ENCODE data around the gene COX7A2. TPM values are rescaled to one million over a fixed set of nuclear protein-coding genes. Genes with fewer than 3 reads are reported as not detected.

COX7A2 gene
- total and polyA plus RNA-seq, 8 donors, result 76.5 to 214 (median 131) TPM

DNA sequence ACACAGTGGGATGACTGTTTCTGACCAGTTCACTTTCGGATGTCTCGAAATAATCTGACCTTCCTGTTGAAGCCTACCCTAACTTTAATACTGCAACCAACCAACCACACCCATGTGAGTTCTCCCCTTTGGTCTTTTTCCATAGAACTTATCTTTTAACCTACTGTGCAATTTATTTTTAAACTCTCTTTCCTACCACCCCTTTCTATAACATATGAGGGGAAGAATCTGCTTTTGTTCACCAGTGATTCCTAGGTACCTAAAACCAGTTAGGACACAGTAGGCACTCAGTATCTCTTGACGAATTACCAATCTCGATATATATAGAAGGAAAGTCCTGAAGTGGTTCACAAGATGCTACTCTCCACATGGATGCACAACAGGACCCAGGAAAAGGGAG, 7.0 kb downstream of the COX7A2 start:
- Histone ChIP-seq H3K4me3 (no peak overlapping the region), H3K27ac (no peak overlapping the region), H3K36me3 (peaks cover 5 to 30% (median 6%) of the 10 kb centered on the region in 3 donors), H3K9me3 (no peaks in the 10 kb centered on the region), H3K27me3 (no peaks in the 10 kb centered on the region), H3K4me1 (peaks cover 0 to 8% (median 4%) of the 10 kb centered on the region in 3 donors)
- ATAC-seq (no peak), FAIRE-seq (no peak), DNase-seq (no peak)
- intact Hi-C loops (cut with DNase I), result no loop called here
- 87 to 90% methylated on average over 4 of the region's 4 CpGs for WGBS, 2 donors
- TF ChIP-seq, protein P1, sequence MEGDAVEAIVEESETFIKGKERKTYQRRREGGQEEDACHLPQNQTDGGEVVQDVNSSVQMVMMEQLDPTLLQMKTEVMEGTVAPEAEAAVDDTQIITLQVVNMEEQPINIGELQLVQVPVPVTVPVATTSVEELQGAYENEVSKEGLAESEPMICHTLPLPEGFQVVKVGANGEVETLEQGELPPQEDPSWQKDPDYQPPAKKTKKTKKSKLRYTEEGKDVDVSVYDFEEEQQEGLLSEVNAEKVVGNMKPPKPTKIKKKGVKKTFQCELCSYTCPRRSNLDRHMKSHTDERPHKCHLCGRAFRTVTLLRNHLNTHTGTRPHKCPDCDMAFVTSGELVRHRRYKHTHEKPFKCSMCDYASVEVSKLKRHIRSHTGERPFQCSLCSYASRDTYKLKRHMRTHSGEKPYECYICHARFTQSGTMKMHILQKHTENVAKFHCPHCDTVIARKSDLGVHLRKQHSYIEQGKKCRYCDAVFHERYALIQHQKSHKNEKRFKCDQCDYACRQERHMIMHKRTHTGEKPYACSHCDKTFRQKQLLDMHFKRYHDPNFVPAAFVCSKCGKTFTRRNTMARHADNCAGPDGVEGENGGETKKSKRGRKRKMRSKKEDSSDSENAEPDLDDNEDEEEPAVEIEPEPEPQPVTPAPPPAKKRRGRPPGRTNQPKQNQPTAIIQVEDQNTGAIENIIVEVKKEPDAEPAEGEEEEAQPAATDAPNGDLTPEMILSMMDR (IDR thresholded peaks at IDR 0.05), result no peak

DNA sequence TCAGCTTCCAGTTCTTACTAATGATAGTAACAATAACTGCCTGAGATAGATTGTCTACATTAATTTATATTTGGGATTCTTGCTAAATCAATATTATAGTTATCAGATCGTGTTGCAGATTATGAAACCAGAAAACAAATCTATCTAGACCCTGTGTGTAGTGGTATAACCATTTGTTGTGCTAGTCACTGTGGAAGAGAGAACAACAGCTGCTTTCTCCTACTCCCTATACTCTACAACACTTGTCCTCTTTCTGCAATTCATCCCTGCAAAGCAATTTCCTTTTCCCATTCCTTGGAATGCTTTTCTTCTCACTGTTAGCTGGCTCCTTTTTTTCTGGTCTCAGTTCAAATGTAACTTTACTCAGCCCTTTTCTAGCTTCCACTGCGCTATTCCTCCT, 8.3 kb downstream of the COX7A2 start:
- ATAC-seq (no peak), DNase-seq (no peak), FAIRE-seq (no peak)
- Histone ChIP-seq H3K27me3 (no peaks in the 10 kb centered on the region), H3K4me1 (no peaks in the 10 kb centered on the region), H3K36me3 (peaks cover 5 to 30% (median 6%) of the 10 kb centered on the region in 3 donors), H3K9me3 (no peaks in the 10 kb centered on the region), H3K4me3 (no peak overlapping the region), H3K27ac (no peak overlapping the region)
- intact Hi-C loops (cut with DNase I), result no loop called here
- WGBS, 2 donors, result 66 to 69% methylated on average over 2 of the region's 2 CpGs
- TF ChIP-seq, protein P1 (IDR thresholded peaks at IDR 0.05), result no peak

DNA sequence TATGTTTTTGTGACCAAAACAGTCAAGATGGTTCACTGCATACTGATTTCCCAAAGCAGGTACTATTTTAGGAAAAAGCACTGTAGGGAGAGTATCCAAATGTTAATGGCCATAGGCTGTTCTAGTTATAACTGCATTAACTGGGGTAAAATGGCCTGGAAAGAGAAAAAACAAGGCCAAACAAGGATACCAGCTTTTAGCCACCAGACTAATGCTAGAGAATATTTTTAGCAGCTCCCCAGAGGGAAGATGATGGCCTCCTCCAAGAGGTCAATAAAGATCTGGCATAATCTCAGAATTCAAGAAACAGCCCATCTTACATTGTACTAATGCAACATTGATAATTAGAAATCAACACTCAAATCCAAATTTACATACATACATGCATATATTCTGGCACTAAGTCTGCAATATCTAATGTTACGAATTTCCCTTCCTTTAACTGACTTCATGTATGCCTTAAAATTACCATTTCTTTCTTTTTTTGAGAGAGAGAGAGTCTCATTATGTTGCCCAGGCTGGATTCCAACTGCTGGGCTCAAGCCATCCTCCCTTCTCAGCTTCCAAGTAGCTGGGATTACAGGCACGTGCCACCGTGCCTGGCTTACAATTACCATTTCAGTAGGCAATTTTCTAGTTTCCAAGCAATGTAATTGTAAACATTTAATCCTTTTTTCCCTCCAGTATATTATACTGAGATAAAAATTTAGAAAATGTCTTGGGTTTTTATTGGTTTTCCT, 9.3 kb downstream of the COX7A2 start:
- DNase-seq, result no peak
- 58 to 59% methylated on average over 3 of the region's 3 CpGs for WGBS, 2 donors
- Histone ChIP-seq H3K27me3 (no peaks in the 10 kb centered on the region), H3K36me3 (peaks cover 5 to 23% (median 6%) of the 10 kb centered on the region in 3 donors), H3K9me3 (no peaks in the 10 kb centered on the region), H3K4me3 (no peak overlapping the region), H3K4me1 (no peaks in the 10 kb centered on the region), H3K27ac (no peak overlapping the region)
- TF ChIP-seq, protein P1 (IDR thresholded peaks at IDR 0.05), result no peak
- ATAC-seq, result no peak
- intact Hi-C loops (cut with DNase I), result no loop called here
- no peak for FAIRE-seq

DNA sequence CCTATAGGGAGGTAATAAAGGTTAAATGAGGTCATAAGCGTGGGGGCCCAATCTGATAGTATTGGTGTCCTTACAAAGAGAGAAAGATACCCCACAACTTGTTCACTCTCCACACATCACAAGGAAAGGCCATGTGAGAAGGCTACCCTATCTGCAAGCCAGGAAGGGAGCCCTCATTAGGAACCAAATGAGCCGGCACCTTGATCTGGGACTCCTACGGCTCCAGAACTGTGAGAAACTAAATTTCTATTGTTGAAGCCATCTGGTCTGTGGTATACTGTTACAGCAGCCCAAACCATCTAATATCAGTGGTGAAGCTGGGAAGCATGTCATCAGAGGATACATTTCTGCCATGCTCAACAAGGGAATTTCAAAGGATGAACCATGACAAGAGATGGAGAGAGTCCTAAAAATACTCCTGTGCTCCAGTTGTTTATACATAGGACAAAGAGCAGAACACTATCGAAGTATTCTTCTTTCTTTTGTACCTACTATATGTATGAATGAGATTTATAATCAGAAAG, 10.4 kb downstream of the COX7A2 start:
- intact Hi-C loops (cut with DNase I), result no loop called here

More for the DNA sequence above, 10.4 kb downstream of the COX7A2 start:
- Histone ChIP-seq H3K27ac (no peak overlapping the region), H3K4me1 (no peaks in the 10 kb centered on the region), H3K4me3 (no peak overlapping the region), H3K27me3 (no peaks in the 10 kb centered on the region), H3K9me3 (no peaks in the 10 kb centered on the region), H3K36me3 (peaks cover 0 to 15% (median 5%) of the 10 kb centered on the region in 3 donors)
- WGBS, 2 donors, result 80 to 91% methylated on average over 4 of the region's 4 CpGs
- FAIRE-seq, result no peak
- ATAC-seq, result no peak
- no peak for DNase-seq
- TF ChIP-seq, protein P1 (IDR thresholded peaks at IDR 0.05), result no peak
